HG03159 (cell line): ENCODE data around the gene POU2F3.

Source experiments
- ATAC-seq: cut with Tn5 transposase; IDR thresholded peaks from one replicate; pipeline ENCODE4 v1.9.1; 2021; ENCODE audit warnings: mild to moderate bottlenecking, moderate library complexity; ENCODE audit not compliant: unreplicated experiment

POU2F3 gene

GRCh38 chr11:120281143-120281795 is 41.3 kb downstream of the POU2F3 start:
- no peak for ATAC-seq

GRCh38 chr11:120283124-120283523 is 43.2 kb downstream of the POU2F3 start:
- ATAC-seq: no peak

- no peak for ATAC-seq
Observed at GRCh38 chr11:120284272-120284671, 44.3 kb downstream of the POU2F3 start.

- ATAC-seq: no peak
Observed at GRCh38 chr11:120285256-120285655, 45.3 kb downstream of the POU2F3 start.

GRCh38 chr11:120288021-120288420 is 48.1 kb downstream of the POU2F3 start:
- ATAC-seq: no peak

GRCh38 chr11:120289426-120289825 is 49.5 kb downstream of the POU2F3 start:
- ATAC-seq: no peak

- ATAC-seq: no peak
Observed at GRCh38 chr11:120290956-120291355, 51.0 kb downstream of the POU2F3 start.

GRCh38 chr11:120293038-120293800 is 53.3 kb downstream of the POU2F3 start:
- no peak for ATAC-seq

GRCh38 chr11:120294096-120294495 is 54.2 kb downstream of the POU2F3 start:
- no peak for ATAC-seq

GRCh38 chr11:120295099-120295498 is 55.2 kb downstream of the POU2F3 start:
- no peak for ATAC-seq

- ATAC-seq: no peak
Observed at GRCh38 chr11:120296554-120296953, 56.6 kb downstream of the POU2F3 start.

- no peak for ATAC-seq
Observed at GRCh38 chr11:120298461-120298860, 58.5 kb downstream of the POU2F3 start.

- ATAC-seq: no peak
Observed at GRCh38 chr11:120302001-120302805, 62.3 kb downstream of the POU2F3 start.

- ATAC-seq: peak; percentile 73
Observed at GRCh38 chr11:120303004-120303637, 63.2 kb downstream of the POU2F3 start.

- no peak for ATAC-seq
Observed at GRCh38 chr11:120304526-120304925, 64.6 kb downstream of the POU2F3 start.

- no peak for ATAC-seq
Observed at GRCh38 chr11:120305286-120305685, 65.3 kb downstream of the POU2F3 start.

- ATAC-seq: no peak
Observed at GRCh38 chr11:120306519-120307242, 66.7 kb downstream of the POU2F3 start.

- no peak for ATAC-seq
Observed at GRCh38 chr11:120307476-120307875, 67.5 kb downstream of the POU2F3 start.

- no peak for ATAC-seq
Observed at GRCh38 chr11:120308081-120308480, 68.1 kb downstream of the POU2F3 start.

GRCh38 chr11:120310870-120311269 is 70.9 kb downstream of the POU2F3 start:
- no peak for ATAC-seq
